GM19467 (cell line): ENCODE results near the gene RAD9B.
"Not testable (repeated sequence)": the region's sequence is repeated elsewhere in the genome, so short reads cannot be mapped to it uniquely, and the experiment has no call there.

ENCODE experiments used
- ATAC-seq: cut with Tn5 transposase; IDR thresholded peaks from one replicate; pipeline ENCODE4 v1.9.1; 2021; ENCODE audit warnings: mild to moderate bottlenecking, moderate library complexity; ENCODE audit not compliant: unreplicated experiment

RAD9B gene

DNA sequence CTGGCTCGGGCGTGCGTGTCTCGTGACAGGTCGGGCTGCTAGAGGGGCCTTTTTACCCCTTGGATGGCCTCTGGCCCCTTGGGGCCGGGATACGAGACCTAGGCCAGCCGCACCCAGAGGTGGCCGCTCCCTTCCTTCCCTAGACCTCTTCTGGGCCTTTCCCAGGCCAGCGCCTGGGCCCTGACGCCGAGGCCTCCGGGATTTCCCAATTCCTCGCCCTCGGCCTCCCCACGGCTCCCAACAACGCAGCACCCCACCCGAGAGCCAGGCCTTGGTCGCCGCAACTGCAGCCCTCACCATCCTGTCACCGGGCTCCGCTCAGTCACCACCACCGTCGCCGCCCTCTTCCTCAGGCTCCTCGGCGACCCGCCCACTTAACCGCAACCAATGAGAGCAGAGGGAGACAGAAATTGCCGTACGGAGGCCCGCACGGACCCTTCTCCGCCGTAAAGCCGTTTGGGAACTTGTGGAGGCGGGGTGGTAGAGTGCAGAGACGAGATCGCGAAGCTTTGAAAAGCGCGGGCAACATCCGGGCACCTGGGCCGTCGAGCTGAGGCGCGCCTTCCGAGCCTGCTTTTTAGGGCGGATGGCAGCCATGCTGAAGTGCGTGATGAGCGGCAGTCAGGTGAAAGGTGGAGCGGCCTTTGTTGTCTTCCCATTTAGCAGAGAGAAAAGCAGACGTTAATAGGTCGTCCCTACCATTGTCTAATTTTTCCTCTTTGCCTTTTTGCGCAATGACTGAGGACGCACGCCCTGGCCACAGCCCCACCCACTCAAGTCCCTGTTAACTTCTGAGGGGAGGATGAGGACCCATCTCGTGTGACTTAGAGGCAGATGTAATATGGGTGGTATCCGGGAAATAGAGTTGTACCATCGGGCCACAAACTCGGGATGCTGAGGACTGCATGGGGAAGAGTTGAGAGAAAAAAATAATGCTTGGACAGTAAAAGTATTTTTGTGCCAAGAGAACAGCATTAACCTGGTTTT lies at the start of gene RAD9B, which contains the start of gene VPS29:
Gene RAD9B (plus strand): TSS at position 580 of the 987 bp plus-strand sequence. CDS start 7 bp downstream, at position 587.
Gene VPS29 (minus strand): TSS at position 360 of the 987 bp plus-strand sequence. CDS start 60 bp downstream, at position 300.
- peak; percentile 93 for ATAC-seq

DNA sequence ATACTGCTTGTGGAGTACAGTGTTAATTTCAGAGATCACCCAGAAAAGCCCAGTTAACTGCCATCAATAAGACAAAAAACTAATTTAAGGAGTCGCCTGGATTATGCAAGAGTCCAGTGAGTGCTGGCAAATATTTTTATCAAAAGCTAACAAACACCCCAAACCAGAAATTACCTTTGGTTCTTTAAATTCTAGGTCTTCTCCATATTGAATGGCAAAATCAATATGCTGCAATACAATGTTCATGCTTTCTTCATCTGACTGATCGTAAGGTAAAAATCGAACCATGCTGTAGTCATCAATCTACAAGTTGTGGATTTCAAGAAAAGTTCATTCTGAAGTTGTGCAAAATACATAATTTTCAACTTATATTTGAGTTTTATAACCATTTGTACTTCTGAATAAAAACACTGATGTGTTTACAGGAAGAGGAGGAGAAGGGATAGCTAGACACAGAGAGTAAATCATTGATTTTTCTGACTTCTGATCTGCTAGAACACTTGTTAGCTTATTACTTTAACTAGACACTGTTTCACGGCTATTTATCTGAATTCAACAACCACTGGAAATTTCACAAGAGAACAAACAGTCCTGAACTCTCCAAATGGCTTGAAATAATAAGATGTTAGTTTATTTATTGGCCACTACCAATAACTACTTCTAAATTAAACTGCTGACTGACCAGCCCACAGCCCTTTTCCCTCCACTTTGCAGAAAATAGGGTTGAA lies 48.4 kb upstream of the RAD9B start:
- ATAC-seq, result no peak

DNA sequence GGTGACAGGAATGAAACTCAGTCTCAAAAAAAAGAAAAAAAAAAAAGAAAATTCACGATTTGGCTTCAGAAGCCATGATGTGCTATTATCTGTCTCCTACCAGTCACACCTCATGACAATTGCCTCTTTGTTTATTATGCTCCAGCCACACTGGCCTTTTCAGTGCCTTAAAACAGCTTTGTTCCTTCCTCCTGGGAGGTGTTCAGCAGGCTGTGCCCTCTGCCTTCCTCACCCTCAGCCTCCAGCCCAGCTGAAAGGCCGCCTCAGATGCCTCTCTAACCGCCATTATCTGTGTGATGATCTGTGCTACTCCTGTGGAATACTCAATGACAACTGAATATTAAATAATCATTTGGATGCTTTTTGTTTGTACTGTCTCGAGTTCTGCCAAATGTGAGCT lies 43.4 kb upstream of the RAD9B start:
- no peak for ATAC-seq

DNA sequence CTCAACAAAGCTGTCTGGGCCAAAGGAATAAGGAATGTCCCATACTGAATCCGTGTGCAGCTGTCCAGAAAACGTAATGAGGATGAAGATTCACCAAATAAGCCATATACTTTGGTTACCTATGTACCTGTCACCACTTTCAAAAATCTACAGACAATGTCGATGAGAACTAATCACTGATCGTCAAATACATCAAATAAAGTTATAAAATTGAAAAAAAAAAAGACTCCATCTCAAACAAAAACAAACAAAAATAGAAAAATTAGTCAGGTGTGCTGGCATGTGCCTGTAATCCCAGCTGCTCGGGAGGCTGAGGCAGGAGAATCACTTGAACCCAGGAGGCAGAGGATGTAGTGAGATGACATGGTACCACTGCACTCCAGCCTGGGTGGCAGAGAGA lies 40.9 kb upstream of the RAD9B start:
- not testable (repeated sequence) for ATAC-seq

DNA sequence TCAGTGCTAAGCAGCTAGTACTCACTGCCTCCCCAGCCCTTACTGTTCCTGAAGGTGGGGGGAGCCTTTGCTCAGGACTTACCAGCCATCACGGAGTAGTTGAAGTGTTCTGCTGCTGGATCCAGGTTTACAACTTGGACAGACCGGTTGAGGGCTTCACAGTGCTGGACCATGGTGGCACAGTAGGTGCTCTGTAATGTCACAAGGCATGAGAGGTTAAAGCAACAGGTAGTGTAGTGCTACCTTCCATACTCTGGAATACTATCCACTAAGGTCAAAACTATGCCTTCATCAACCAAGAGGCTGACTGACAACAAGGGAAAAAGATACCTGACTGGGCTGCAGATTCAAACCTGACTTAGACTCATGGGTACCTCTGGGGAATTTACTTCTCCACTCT lies 37.1 kb upstream of the RAD9B start:
- ATAC-seq, result no peak

DNA sequence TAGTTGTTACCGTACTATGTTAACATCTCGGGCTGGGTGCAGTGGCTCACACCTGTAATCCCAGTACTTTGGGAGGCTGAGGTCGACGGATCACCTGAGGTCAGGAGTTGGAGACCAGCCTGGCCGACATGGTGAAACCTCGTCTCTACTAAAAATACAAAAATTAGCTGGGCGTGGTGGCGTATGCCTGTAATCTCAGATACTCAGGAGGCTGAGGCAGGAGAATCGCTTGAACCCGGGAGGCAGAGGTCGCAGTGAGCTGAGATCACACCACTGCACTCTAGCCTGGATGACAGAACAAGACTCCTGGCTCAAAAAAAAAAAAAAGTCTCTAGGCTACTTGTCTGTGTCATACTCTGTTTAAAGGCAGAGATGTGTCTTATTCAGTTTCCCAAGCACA lies 36.4 kb upstream of the RAD9B start:
- ATAC-seq, result not testable (repeated sequence)

DNA sequence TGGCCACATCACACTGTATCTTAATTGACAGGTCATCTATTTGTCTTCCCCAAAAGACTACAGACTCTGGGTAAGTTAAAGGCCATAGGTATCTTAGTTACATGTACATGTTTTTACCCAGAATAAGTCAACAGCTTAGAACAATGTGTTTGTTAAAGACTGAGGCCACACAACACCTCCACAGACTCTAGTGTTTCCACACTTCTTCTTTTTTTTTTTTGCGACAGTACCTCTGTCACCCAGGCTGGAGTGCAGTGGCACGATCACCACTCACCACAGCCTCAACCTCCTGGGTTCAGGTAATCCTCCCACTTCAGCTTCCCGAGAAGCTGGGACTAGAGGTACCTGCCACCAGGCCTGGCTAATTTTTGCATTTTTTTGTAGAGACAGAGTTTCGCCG lies 35.3 kb upstream of the RAD9B start:
- ATAC-seq, result no peak

DNA sequence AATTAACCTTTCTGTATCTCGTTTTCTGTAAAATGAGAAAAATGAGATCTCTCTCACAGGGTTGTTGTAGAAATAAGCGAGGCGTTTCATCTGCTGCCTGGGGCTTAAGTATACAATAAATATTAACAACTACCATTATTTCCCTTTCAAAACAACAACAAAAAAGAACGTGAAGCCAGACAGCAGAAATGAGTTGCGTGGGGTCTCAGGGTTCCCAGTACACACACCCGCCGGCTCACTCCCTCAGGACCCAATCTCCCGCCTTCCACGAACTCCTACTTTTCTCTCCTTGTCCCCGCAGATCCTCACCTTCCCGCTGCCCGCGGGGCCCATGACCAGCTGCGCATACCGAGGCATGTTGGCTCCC lies 34.3 kb upstream of the RAD9B start:
- no peak for ATAC-seq

DNA sequence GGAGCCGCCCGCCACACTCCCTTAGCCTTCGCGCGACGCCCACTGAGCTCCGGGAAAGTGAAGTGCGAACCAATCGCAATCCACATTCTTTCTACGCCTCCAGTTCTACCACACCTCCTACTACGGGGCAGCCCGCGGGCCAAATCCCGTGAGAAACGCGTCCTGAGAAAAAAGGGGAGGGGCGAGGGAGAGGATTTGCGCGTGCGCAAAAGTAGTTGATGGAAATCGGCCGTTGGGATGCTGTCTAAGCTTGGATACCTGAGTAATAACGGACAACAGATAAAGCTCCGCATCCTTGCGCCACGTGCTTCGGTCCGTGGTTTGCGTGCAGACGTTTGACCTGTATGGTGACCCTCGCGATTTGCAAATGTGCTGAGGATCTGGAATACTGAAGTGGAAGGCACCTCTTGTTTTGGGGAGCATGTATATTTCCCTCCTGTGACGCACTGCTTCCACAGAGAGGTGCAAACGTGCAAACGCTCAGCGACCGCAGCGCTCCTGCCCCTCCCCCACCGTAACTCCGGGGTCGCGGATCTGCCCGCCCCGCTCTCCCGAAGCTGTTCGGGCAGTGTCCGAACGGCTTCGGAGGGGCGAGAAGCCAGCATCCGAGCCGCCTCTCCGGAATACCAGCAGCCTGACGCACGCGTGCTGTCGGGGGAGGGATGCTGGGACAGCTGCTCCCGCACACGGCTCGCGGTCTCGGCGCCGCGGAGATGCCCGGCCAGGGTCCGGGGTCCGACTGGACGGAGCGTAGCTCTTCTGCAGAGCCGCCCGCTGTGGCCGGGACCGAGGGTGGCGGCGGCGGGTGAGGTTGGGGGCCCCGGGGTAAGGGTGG lies 33.7 kb upstream of the RAD9B start, which contains the start of the genes FAM216A and GPN3:
Gene FAM216A (plus strand): TSS at position 632 of the 835 bp plus-strand sequence. CDS start 31 bp downstream, at position 663.
Gene GPN3 (minus strand): TSS at position 44 of the 835 bp plus-strand sequence. CDS start 54 bp downstream, outside the sequence.
- ATAC-seq, result peak; percentile 64

DNA sequence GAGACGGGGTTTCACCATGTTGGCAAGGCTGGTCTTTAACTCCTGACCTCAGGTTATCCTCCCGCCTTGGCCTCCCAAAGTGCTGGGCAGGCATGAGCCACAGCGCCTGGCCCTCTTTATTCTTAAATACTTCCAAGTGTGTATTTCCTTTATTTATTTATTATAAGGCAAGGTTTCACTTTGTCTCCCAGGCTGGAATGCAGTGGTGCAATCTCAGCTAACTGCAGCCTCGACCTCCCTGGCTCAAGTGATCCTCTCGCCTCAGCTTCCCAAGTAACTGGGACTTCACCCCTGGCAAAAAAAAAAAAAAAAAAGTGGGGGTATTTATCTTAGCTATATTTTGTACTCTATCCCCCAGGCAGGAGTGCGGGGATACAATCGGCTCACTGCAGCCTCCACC lies 26.7 kb upstream of the RAD9B start:
- no peak for ATAC-seq

DNA sequence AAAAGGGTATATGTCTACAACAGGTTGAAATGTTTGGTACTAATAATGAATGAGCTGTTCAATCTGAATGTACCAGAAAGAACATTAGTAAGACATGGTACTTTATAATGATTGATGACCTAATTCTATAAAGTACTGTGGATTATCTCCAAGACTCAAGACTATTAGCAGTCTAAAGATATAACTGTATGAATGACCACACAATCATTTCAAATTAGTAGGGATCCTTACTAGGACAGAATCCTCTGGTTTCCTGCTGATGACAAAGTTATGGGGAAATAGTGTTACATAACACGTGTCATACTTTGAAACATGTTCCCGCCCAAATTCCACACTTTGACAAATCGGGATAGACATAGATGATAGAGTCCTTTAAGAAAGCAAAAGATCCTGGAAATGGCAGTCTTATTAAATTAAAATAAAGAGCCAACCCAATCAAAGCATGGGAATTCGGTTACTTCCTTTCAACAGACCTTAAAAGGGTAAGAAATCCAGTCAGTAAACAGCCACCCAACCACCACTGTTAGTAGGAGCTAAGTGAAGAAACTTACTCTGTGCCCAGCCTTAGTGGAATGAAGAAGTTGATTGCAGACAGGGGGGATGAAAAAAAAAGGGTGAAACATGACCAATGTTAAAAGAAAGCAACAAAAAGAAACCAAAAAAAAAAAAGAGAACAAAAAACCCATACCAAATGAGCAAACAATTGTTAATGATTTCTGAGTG lies 3.0 kb upstream of the RAD9B start:
- ATAC-seq, result no peak

DNA sequence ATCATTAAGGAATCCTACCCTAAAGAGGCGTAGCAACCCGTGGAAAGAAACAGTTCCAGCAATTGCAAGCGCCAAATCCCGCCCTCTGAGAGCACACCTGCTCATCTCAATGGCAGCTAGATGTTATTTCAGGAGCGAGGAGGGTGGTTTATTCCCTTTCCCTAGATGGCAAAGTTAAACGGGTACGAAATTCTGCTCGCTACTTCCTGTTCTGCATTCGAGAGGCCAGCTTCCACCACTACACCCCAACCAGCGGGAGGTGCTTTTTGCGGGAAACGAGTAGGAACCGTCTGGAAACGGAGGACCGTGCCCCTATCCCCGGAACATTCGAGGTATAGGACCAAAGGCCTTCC lies 756 bp upstream of the RAD9B start:
- peak; percentile 4 for ATAC-seq

DNA sequence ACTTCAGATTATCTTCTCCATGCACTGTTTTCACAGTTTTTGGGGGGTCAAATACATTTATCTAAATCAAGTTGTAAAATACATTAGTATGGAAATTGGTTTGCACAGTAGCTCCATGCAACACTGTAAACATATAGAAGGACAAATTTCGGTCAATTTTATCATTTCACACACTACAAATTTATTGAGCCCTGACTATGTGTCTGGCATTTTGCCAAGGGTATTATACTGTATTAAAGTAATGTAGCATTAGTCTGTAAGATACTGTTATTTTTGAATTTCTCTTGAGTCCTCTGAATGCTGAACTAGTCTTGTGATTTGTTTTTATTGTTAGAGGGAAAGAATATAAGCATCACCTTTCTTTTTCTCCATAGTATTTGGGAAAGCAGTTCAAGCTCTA lies 1.3 kb downstream of the RAD9B start:
- no peak for ATAC-seq

DNA sequence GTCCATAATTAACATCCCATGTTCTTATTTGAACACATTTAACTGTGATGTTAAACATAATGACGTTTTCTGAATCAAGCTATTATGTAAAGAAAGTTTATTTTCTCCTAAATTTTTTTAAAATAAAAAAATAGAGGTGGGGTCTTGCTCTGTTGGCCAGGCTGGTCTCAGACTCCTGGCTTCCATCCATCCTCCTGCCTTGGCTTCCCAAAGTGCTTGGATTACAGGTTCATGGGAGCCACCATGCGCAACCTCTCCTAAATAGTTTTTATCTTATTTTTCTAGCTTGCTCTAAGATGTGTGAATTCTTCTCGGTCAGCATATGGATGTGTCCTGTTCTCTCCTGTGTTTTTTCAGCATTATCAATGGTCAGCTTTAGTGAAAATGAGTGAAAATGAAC lies 3.2 kb downstream of the RAD9B start:
- ATAC-seq, result no peak

DNA sequence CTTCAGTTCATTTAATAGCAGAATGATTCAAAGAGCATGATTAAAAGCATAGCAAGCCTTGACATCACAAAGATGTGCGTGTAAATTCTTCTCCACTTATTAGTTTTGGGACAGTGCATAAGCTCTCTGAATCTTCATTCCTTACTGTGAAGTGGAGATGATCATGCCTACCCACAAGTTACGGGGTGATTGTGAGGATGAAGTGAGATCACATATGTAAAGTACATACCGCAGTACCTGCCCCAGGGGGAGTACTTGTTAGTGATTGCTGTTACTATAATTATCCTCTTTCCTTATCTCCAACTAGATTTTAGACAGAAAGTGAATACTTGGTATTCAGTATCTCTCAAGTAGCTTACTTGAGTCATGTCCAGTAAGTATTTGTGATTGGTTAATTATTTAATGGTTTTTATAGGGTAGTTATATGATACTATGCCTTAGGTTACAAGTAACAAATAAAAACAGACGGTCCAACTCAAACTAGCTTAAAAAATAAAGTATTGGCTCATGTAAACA lies 6.0 kb downstream of the RAD9B start:
- no peak for ATAC-seq

DNA sequence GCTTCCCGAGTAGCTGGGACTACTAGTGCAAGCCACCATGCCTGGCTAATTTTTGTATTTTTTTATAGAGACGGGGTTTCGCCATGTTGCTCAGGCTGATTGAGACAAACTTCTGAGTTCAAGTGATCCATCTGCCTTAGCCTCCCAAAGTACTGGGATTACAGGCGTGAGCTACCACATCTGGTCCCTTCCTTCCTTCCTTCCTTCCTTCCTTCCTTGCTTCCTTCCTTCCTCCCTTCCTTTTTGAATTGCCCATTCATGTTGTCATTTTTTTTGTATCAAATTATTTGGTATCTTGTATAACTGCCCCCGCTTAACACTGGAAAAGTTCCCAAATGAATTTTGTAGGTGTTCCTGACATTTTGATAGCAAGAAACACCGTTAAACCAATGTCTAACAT lies 11.7 kb downstream of the RAD9B start:
- ATAC-seq, result no peak

DNA sequence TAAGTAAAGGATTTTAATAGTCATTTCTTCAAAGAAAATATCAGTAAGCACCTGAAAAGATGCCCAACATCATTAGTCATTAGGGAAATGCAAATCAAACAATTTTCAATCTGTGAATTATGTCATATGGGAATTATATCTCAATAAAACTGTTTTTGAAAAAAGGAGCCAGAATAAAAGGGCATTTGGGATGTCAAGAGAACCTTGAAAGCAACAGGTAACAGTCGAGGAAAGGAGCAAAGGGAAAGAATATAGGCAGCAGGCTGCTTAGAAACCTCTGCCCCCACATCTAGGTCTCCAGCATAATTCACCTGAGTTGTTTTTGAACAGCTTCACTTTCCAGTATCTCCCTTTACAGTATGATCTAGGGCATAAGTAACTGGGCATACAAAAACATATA lies 12.2 kb downstream of the RAD9B start:
- no peak for ATAC-seq

DNA sequence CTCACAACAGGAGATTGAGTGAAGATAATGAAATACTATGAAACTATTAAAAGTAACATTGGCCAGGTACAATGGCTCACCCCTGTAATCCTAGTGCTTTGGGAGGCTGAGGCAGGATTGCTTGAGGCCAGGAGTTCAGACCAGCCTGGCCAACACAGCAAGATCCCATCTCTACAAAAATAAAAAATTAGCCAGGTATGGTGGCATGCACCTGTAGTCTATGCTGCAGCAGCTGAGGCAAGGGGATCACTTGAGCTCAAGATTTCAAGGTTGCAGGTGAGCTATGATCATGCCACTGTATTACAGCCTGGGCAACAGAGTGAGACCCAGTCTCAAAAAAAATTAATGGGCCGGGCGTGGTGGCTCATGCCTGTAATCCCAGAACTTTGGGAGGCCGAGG lies 14.9 kb downstream of the RAD9B start:
- no peak for ATAC-seq

DNA sequence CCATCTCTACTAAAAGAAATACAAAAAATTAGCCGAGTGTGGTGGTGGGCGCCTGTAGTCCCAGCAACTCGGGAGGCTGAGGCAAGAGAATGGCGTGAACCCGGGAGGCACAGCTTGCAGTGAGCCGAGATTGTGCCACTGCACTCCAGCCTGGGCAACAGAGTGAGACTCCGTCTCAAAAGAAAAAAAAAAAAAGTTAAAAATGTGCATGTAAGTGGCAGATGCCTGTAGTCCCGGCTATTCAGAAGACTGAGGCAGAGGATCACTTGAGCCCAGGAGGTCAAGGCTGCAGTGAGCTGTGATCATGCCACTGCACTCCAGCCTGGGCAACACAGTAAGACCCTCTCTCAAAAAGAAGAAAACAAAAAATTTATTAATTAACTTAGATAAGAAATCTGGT lies 15.9 kb downstream of the RAD9B start:
- ATAC-seq, result not testable (repeated sequence)
